D721Med (cell line): Measurements from ENCODE around the gene BRD7.

Source experiments
- DNase-seq: peaks from one replicate; pipeline ENCODE4 v3.0.0; 2011; ENCODE audit warnings: low spot score; ENCODE audit not compliant: insufficient read length
- FAIRE-seq: peaks from 2 replicates; lab custom pipeline; 2011; peaks lifted over from hg19 to GRCh38; lab: Jason Lieb, UNC
- CTCF ChIP-seq: IDR thresholded peaks from 2 replicates; pipeline ENCODE4 v1.5.1; 2012; ENCODE audit warnings: mild to moderate bottlenecking, control low read depth; ENCODE audit not compliant: insufficient read depth; ENCODE audit errors: missing control alignments

Gene BRD7

DNA sequence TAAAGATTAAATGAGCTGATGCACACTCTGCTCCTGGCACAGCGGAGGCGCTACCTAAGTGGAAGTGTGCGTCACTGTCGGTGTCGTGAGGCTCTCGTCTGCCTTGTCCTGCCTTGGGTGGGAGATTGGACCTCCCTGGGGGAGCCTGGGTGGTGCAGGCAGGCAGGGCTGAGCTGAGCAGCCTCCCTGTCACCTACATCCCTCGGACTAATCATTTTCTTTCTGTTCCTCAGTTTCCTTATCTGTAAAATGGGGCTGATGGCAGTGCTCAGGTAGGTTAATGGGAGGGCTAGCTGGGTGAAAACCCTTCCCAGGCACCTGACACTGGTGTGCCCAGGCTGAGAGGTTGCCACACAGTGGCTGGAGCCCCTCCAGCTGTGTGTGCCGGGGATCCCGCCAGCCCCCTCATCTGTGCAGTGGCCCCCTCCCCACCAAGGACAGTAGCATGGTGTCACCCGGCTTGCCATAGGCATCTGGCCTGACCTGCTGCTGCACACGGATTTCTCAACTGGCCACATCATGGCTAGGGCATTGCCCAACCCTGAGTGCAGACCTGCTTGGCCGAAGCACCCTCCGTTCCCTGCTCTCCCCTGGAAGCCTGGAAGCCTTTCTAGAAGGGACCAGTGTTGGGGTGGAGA is 98.2 kb downstream of the BRD7 start:
- no peak for FAIRE-seq
- no peak for TF ChIP-seq CTCF
- no peak for DNase-seq

GRCh38 chr16:50269769-50270509 is 98.8 kb downstream of the BRD7 start:
- DNase-seq (no peak), FAIRE-seq (no peak)
- no peak for TF ChIP-seq CTCF

GRCh38 chr16:50269061-50269705 is 99.6 kb downstream of the BRD7 start:
- TF ChIP-seq CTCF: no peak
- FAIRE-seq: no peak
- no peak for DNase-seq

GRCh38 chr16:50268352-50268751 is 100.4 kb downstream of the BRD7 start:
- TF ChIP-seq CTCF: no peak
- FAIRE-seq: no peak
- no peak for DNase-seq

GRCh38 chr16:50267651-50268050 is 101.1 kb downstream of the BRD7 start:
- no peak for DNase-seq
- no peak for FAIRE-seq
- TF ChIP-seq CTCF: no peak

GRCh38 chr16:50267151-50267631 is 101.6 kb downstream of the BRD7 start:
- DNase-seq (no peak), FAIRE-seq (no peak)
- no peak for TF ChIP-seq CTCF
